ENCODE results near the gene TAS2R60. TPM values are rescaled to one million over a fixed set of nuclear protein-coding genes. Genes with fewer than 3 reads are reported as not detected.

TAS2R60 gene
- polyA plus RNA-seq, 3 donors: 0.35 TPM; not detected in 2

GRCh38 chr7:143451122-143451521 is 7.9 kb downstream of the TAS2R60 start:
- peaks cover 0 to 2% (median 0%) of the 10 kb centered on the region in 3 donors for H3K27me3 Mint-ChIP-seq (ENCODE audit: low read depth in 3 of 3)
- no peaks in the 10 kb centered on the region for H3K79me2 ChIP-seq (ENCODE audit: insufficient read depth, low read length)
- H3K4me2 ChIP-seq (replicated peaks; ENCODE audit: extremely low read depth, low read length, poor library complexity, severe bottlenecking): no peak overlapping the region
- intact Hi-C loops (cut with micrococcal nuclease): no loop called here
- H3K9me3 ChIP-seq (replicated peaks in 1 of 2; ENCODE audit: control insufficient read depth in 1 of 2, insufficient read depth in 1 of 2, low read length in 2 of 2): no peaks in the 10 kb centered on the region
- no peak for TF ChIP-seq CTCF (IDR thresholded peaks at IDR 0.05)
- H3K27ac Mint-ChIP-seq: no peak overlapping the region
- no peak overlapping the region for H3K27ac ChIP-seq (ENCODE audit: low read depth in 1 of 2, low read length in 2 of 2)
- H3K36me3 ChIP-seq (replicated peaks in 1 of 2; ENCODE audit: control insufficient read depth in 1 of 2, insufficient read depth in 2 of 2, low read length in 2 of 2): peaks cover 0 to 6% of the 10 kb centered on the region in 2 donors
- H3K36me3 Mint-ChIP-seq: peaks cover 7 to 10% of the 10 kb centered on the region in 2 donors
- peaks cover 0 to 2% (median 0%) of the 10 kb centered on the region in 7 donors for H3K9me3 Mint-ChIP-seq
- no peaks in the 10 kb centered on the region for H3K27me3 ChIP-seq (ENCODE audit: control insufficient read depth in 2 of 2, insufficient read depth in 2 of 2, low read length in 2 of 2)
- no peak for DNase-seq
- no peak overlapping the region for H3K4me3 ChIP-seq (replicated peaks in 1 of 3; ENCODE audit: low read depth in 2 of 3, low read length in 3 of 3)
- no peak overlapping the region for H2AFZ ChIP-seq (ENCODE audit: insufficient read depth, low read depth, low read length, poor library complexity, severe bottlenecking)
- H3K4me3 Mint-ChIP-seq: no peak overlapping the region
- H3K9ac ChIP-seq (ENCODE audit: insufficient read depth, low read length, poor library complexity, severe bottlenecking): no peak overlapping the region
- peaks cover 5% of the 10 kb centered on the region for H3K4me1 Mint-ChIP-seq
- H3K4me1 ChIP-seq (ENCODE audit: control insufficient read depth in 1 of 2, insufficient read depth in 2 of 2, low read length in 2 of 2): no peaks in the 10 kb centered on the region
- H4K20me1 ChIP-seq (ENCODE audit: insufficient read depth, low read length): no peaks in the 10 kb centered on the region

- Histone ChIP-seq H3K4me1 (ENCODE audit: control insufficient read depth in 1 of 2, insufficient read depth in 2 of 2, low read length in 2 of 2) (no peaks in the 10 kb centered on the region), H3K9me3 (replicated peaks in 1 of 2; ENCODE audit: control insufficient read depth in 1 of 2, insufficient read depth in 1 of 2, low read length in 2 of 2) (no peaks in the 10 kb centered on the region), H3K79me2 (ENCODE audit: insufficient read depth, low read length) (no peaks in the 10 kb centered on the region), H2AFZ (ENCODE audit: insufficient read depth, low read depth, low read length, poor library complexity, severe bottlenecking) (no peak overlapping the region), H4K20me1 (ENCODE audit: insufficient read depth, low read length) (no peaks in the 10 kb centered on the region), H3K36me3 (replicated peaks in 1 of 2; ENCODE audit: control insufficient read depth in 1 of 2, insufficient read depth in 2 of 2, low read length in 2 of 2) (peaks cover 0 to 6% of the 10 kb centered on the region in 2 donors), H3K4me2 (replicated peaks; ENCODE audit: extremely low read depth, low read length, poor library complexity, severe bottlenecking) (no peak overlapping the region), H3K27me3 (ENCODE audit: control insufficient read depth in 2 of 2, insufficient read depth in 2 of 2, low read length in 2 of 2) (no peaks in the 10 kb centered on the region), H3K27ac (ENCODE audit: low read depth in 1 of 2, low read length in 2 of 2) (no peak overlapping the region), H3K4me3 (replicated peaks in 1 of 3; ENCODE audit: low read depth in 2 of 3, low read length in 3 of 3) (no peak overlapping the region), H3K9ac (ENCODE audit: insufficient read depth, low read length, poor library complexity, severe bottlenecking) (no peak overlapping the region)
- intact Hi-C loops (cut with micrococcal nuclease): no loop called here
- H3K27ac Mint-ChIP-seq: no peak overlapping the region
- H3K9me3 Mint-ChIP-seq: peaks cover 0 to 2% (median 0%) of the 10 kb centered on the region in 7 donors
- H3K27me3 Mint-ChIP-seq (ENCODE audit: low read depth in 3 of 3): peaks cover 0 to 2% (median 0%) of the 10 kb centered on the region in 3 donors
- peaks cover 6% of the 10 kb centered on the region for H3K4me1 Mint-ChIP-seq
- no CpG with 5 or more reads among the region's 1 CpG for WGBS (ENCODE audit: insufficient coverage)
- no peak for DNase-seq
- H3K4me3 Mint-ChIP-seq: no peak overlapping the region
- peaks cover 7 to 10% of the 10 kb centered on the region in 2 donors for H3K36me3 Mint-ChIP-seq
- TF ChIP-seq CTCF (IDR thresholded peaks at IDR 0.05): no peak
These were observed 8.5 kb downstream of the TAS2R60 start for GRCh38 chr7:143451746-143452145.

All from CD14-positive monocyte (primary cell).